Stimulated activated naive CD8-positive, alpha-beta T cell treated with anti-CD3 and anti-CD28 coated beads, Interleukin-15, amount 100 ng/mL, for 72 hours (primary cell): ENCODE results near the gene GJA10.
"Not testable (repeated sequence)": the region's sequence is repeated elsewhere in the genome, so short reads cannot be mapped to it uniquely, and the experiment has no call there.

Source experiments
- ATAC-seq: fragments of 150-1000 bp; cut with Tn5 transposase; 2 replicates; pipeline ENCODE4 v1.10.0; 2021; ENCODE audit warnings: mild to moderate bottlenecking, moderate library complexity
- DNase-seq, 2 donors: peaks; one replicate each; pipeline ENCODE4 v3.0.0; 2021 to 2022
- H3K27ac Mint-ChIP-seq, 2 donors: one replicate each; pipeline ENCODE4 v1.8.0; 2022; ENCODE audit warnings: mild to moderate bottlenecking in 2 of 2, mixed read lengths in 2 of 2, moderate library complexity in 2 of 2
- H3K27me3 Mint-ChIP-seq: one replicate; pipeline ENCODE4 v1.8.0; 2022; ENCODE audit warnings: mixed read lengths
- H3K4me1 Mint-ChIP-seq: one replicate; pipeline ENCODE4 v1.8.0; 2022; ENCODE audit warnings: mild to moderate bottlenecking, mixed read lengths
- H3K4me3 Mint-ChIP-seq, 2 donors: one replicate each; pipeline ENCODE4 v1.8.0; 2022; ENCODE audit warnings: mild to moderate bottlenecking in 2 of 2, mixed read lengths in 2 of 2, moderate library complexity in 1 of 2
- H3K9me3 Mint-ChIP-seq, 2 donors: one replicate each; pipeline ENCODE4 v1.8.0; 2022; ENCODE audit warnings: mixed read lengths in 2 of 2

Gene GJA10

DNA sequence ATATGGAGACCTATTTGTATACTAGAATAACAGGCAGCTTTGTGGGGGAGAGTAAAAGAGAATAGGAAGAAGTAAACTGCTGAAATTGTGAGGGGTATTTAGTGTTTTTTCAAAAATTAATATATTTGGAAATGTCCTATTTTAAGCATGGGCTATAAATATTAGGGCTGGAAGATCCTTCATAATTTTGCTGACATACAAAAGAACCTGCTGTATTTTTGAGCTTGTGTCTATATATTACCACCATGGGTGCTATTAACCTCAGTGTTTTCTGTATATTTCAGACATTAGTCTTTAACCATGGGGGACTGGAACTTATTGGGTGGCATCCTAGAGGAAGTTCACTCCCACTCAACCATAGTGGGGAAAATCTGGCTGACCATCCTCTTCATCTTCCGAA lies at the start of gene GJA10:
TSS of gene GJA10 (plus strand) at position 301 of the 400 bp plus-strand sequence. CDS start at position 301, 0 bp downstream.
- no peak for DNase-seq
- peak within 1 kb of the TSS in 1 of 2 donors; percentile 41 for H3K27ac Mint-ChIP-seq
- H3K9me3 Mint-ChIP-seq, result no peaks in the 10 kb centered on the region
- no peak within 1 kb of the TSS for H3K4me3 Mint-ChIP-seq
- peaks cover 60% of the 10 kb centered on the region for H3K27me3 Mint-ChIP-seq
- ATAC-seq, result no peak
- H3K4me1 Mint-ChIP-seq, result peaks cover 11% of the 10 kb centered on the region

DNA sequence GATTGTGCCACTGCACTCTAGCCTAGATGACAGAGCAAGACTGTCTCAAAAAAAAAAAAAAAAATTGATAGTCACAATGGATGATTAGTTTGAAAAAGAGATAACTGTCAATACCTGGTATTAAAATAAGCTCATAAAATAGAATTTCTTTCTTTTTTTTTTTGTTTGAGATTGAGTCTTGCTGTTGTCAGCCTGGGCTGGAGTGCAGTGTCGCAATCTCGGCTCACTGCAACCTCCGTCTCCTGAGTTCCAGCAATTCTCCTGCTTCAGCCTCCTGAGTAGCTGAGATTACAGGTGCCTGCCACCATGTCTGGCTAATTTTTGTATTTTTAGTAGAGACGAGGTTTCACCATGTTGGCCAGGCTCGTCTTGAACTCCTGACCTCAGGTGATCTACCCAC lies 46.8 kb upstream of the GJA10 start:
- not testable (repeated sequence) for DNase-seq, ATAC-seq, H3K9me3 Mint-ChIP-seq, H3K27ac Mint-ChIP-seq, H3K27me3 Mint-ChIP-seq, H3K4me3 Mint-ChIP-seq
- peaks cover 28% of the 10 kb centered on the region for H3K4me1 Mint-ChIP-seq

DNA sequence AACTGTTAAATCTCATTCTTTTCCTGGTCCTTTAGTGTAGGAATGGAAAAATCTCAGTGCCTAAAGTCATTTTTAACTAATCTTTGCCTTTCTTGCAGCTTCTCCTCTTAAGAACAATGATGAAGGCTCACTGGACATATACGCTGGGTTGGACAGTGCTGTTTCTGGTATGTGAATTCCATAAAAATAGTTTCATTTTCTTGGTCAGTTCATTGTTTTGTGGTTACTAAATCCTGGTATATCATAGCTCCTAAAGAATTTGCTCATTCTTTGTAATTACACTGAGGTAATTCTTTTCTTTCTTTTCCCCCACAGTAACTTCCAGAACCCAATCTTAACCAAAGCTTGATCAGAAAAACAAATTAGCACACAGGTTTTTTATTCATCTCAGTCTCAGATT lies 41.2 kb upstream of the GJA10 start:
- H3K4me1 Mint-ChIP-seq, result peaks cover 14% of the 10 kb centered on the region
- H3K4me3 Mint-ChIP-seq, result no peak overlapping the region
- peak overlapping the region in 1 of 2 donors; percentile 61 for H3K27ac Mint-ChIP-seq
- no peak for DNase-seq
- no peak for ATAC-seq
- H3K27me3 Mint-ChIP-seq, result no peaks in the 10 kb centered on the region
- H3K9me3 Mint-ChIP-seq, result no peaks in the 10 kb centered on the region

DNA sequence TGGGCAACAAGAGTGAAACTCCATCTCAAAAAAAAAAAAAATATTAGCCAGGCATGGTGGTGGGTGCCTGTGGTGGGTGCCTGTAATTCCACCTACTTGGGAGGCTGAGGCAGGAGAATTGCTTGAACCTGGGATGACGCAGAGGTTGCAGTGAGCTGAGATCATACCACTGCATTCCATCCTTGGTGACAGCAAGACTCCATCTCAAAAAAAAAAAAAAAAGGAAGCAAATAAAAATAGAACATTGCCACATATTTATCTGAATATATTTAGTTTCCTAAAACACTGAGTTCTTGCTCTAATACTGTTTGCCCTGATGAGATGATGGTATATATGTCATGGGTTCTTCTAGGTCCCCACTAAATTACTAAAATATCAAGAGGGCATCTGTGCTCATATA lies 36.2 kb upstream of the GJA10 start:
- DNase-seq (no peak), ATAC-seq (no peak)
- no peaks in the 10 kb centered on the region for H3K4me1 Mint-ChIP-seq
- H3K9me3 Mint-ChIP-seq, result peaks cover 7 to 11% of the 10 kb centered on the region in 2 donors
- no peak overlapping the region for H3K27ac Mint-ChIP-seq
- H3K4me3 Mint-ChIP-seq, result no peak overlapping the region
- no peaks in the 10 kb centered on the region for H3K27me3 Mint-ChIP-seq

DNA sequence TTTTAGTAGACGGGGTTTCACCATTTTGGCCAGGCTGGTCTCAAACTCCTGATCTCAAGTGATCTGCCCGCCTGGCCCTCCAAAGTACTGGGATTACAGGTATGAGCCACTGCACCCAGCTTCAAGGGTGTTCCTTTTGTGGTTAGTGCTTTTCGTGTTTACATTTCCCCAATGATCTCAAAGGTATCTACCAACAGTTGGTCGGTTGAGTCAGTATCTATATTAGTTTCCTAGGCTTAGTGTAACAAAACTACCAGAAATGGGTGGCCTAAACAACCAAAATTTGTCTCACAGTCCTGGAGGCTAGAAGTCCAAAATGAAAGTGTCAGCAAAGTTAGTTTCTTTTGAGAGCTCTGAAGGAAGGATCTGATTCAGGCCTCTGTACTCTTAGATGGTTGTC lies 34.5 kb upstream of the GJA10 start:
- Mint-ChIP-seq H3K4me3 (no peak overlapping the region), H3K4me1 (no peaks in the 10 kb centered on the region), H3K27me3 (no peaks in the 10 kb centered on the region), H3K9me3 (peaks cover 8 to 13% of the 10 kb centered on the region in 2 donors), H3K27ac (peak overlapping the region in 1 of 2 donors; percentile 35)
- ATAC-seq (peak; percentile 72), DNase-seq (peak in 1 of 2 donors; percentile 12)

DNA sequence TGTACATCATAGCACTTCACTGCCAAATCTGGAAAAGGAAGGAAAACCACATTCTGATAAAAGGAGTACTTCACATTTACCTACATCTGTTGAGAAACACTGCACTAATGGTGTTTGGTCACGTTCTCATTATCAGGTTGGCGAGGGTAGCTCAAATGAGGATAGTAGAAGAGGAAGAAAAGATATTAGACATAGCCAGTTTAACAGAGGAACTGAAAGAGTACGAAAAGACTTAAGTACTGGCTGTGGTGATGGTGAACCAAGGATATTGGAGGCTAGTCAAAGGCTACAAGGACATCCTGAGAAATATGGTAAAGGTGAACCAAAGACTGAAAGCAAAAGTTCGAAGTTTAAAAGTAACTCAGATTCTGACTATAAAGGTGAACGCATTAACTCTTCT lies 32.0 kb upstream of the GJA10 start:
- no peak overlapping the region for H3K4me3 Mint-ChIP-seq
- H3K4me1 Mint-ChIP-seq, result no peaks in the 10 kb centered on the region

DNA sequence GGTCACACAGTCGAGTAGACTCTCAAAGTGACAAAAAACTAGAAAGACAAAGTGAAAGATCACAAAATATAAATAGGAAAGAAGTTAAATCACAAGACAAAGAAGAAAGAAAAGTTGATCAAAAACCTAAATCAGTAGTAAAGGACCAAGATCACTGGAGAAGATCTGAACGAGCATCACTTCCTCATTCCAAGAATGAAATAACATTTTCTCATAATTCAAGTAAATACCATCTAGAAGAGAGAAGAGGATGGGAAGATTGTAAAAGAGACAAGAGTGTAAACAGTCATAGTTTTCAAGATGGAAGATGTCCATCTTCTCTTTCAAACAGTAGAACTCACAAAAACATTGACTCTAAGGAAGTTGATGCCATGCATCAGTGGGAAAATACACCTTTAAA lies 31.6 kb upstream of the GJA10 start:
- Mint-ChIP-seq H3K27me3 (no peaks in the 10 kb centered on the region), H3K9me3 (peaks cover 8 to 13% of the 10 kb centered on the region in 2 donors), H3K27ac (no peak overlapping the region), H3K4me3 (no peak overlapping the region), H3K4me1 (no peaks in the 10 kb centered on the region)
- DNase-seq, result no peak
- ATAC-seq, result no peak

More for the DNA sequence above, 32.0 kb upstream of the GJA10 start:
- Mint-ChIP-seq H3K27me3 (no peaks in the 10 kb centered on the region), H3K9me3 (peaks cover 8 to 13% of the 10 kb centered on the region in 2 donors), H3K27ac (peak overlapping the region; percentile 40 to 64)
- DNase-seq (no peak), ATAC-seq (no peak)

DNA sequence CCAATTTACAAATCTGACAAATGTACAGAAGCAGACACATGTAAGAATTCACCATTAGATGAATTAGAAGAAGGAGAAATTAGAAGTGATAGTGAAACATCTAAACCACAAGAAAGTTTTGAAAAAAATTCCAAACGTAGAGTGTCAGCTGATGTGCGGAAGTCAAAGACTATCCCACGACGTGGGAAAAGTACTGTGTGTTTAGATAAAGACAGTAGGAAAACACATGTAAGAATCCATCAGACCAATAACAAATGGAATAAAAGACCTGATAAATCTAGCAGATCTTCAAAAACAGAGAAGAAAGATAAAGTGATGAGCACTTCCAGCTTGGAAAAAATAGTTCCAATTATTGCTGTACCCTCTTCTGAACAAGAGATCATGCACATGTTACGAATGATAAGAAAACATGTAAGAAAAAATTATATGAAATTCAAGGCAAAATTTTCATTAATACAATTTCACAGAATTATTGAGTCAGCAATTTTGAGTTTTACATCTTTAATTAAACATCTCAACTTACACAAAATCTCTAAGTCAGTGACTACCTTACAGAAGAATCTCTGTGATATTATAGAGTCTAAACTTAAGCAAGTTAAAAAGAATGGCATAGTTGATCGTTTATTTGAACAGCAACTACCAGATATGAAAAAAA lies 28.1 kb upstream of the GJA10 start:
- no peak for ATAC-seq
- H3K4me1 Mint-ChIP-seq, result no peaks in the 10 kb centered on the region
- H3K4me3 Mint-ChIP-seq, result no peak overlapping the region

DNA sequence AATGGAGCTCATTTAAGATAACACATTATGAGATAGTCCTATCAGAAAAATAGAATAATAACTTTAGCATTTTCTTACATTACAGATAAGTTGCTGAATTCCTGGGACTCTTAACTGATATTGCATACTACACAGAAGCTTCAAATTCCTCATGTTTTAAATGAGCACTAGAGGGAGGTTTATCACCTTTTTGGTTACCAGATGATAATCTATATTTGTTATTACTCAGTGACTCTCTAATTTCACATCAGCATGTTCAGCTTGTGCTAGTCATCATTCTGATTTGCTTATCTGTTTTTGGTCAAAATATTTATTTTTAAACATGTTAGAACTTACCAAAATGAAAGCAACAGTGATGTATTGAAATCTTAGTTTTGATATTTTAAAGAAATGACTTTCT lies 20.5 kb upstream of the GJA10 start:
- Mint-ChIP-seq H3K9me3 (no peaks in the 10 kb centered on the region), H3K27ac (no peak overlapping the region), H3K4me1 (no peaks in the 10 kb centered on the region), H3K27me3 (no peaks in the 10 kb centered on the region), H3K4me3 (no peak overlapping the region)
- ATAC-seq, result no peak
- DNase-seq, result no peak

More for the DNA sequence above, 28.1 kb upstream of the GJA10 start:
- no peak for DNase-seq
- H3K9me3 Mint-ChIP-seq, result peaks cover 8 to 13% of the 10 kb centered on the region in 2 donors
- no peak overlapping the region for H3K27ac Mint-ChIP-seq
- H3K27me3 Mint-ChIP-seq, result no peaks in the 10 kb centered on the region

DNA sequence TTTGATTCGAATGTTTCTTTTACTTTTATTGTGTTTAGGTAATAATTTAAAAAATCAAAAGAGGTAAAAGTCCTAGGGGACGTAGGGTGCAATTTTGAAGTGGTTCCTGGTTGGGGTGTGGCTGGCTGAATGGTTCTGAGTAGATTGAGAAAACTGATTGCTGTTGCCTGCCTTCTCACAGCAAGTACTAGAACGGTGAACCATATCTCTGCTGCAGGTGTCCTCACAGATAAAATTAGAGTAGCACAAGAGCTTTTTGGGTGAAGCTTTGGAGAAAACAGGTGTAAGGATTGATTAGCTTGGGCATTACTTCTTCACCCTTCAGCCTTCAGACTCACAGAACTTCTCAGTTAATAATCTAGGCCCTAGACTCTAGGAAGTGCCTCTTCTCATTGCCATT lies 19.8 kb upstream of the GJA10 start:
- no peak overlapping the region for H3K4me3 Mint-ChIP-seq
- no peaks in the 10 kb centered on the region for H3K9me3 Mint-ChIP-seq
- ATAC-seq, result no peak
- no peaks in the 10 kb centered on the region for H3K4me1 Mint-ChIP-seq
- no peak overlapping the region for H3K27ac Mint-ChIP-seq
- no peaks in the 10 kb centered on the region for H3K27me3 Mint-ChIP-seq
- DNase-seq, result no peak

DNA sequence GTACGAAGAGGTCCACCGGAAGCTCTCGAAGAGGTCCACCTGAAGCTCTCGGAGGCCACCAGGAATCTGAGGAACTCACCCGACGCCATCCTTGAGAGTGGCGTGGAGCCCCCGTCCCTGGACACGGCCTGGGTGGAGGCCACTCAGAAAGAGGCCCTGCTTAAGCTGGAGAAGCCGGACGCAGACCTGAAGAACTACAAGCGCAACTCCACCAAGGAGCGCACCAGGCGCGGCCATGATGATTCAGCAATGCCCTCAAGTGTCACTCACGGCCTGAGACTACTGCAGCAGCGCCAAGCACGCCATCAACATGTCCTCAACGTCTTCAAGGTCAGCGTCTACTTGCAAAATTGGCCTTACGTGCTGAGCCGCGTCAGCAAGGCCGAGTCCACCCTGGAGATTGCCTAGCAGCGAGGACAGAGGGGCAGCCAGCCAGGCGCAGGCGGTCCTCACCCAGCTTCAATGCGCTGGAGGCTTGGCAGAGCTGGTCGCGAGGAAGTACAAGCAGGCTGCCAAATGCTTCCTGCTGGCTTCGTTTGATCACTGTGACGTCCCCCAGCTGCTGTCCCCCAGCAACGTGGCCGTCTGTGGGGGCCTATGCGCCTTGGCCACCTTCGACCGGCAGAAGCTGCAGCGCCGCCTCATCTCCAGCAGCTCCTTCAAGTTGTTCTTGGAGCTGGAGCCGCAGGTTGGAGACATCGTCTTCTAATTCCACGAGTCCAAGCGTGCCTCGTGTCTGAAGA lies 7.7 kb upstream of the GJA10 start:
- H3K27ac Mint-ChIP-seq, result no peak overlapping the region

DNA sequence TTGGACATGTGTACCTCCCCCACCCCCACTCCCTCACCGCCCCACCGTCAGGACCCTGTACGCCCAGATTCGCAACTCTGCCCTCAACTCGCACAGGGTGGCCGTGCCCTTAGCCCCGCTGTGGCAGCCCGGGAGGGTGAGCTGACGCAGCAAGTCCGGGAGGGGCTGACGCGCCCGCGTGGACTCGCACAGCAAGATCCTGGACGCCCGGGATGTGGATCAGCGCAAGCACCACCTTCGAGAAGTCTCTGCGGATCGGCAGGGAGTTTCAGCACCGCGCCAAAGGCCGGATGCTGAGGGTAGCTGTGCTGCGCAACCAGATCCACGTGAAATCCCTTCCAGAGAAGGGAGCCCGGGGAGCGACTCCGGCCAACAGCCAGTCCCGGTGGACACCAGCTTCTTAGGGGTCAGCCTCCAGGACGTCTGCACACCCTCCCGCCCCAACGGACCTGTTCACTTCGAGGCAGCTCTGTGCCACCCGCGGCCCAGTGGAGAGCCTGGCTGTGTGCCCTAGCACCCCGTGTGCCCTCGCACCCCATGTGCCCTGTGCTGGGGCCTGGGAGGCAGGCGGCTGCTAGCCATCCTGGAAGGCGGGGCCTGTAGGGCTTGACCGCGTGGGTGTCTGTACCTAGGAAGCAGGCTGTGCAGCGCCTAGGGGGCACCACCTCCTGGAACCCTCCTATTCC lies 6.7 kb upstream of the GJA10 start:
- H3K27me3 Mint-ChIP-seq, result peaks cover 24% of the 10 kb centered on the region
- H3K9me3 Mint-ChIP-seq, result no peaks in the 10 kb centered on the region
- H3K27ac Mint-ChIP-seq, result no peak overlapping the region
- ATAC-seq (peak; percentile 70), DNase-seq (peak in 1 of 2 donors; percentile 10)
- H3K4me3 Mint-ChIP-seq, result no peak overlapping the region
- peaks cover 19% of the 10 kb centered on the region for H3K4me1 Mint-ChIP-seq

More for the DNA sequence above, 7.7 kb upstream of the GJA10 start:
- no peaks in the 10 kb centered on the region for H3K9me3 Mint-ChIP-seq
- DNase-seq (no peak), ATAC-seq (no peak)
- peaks cover 15% of the 10 kb centered on the region for H3K4me1 Mint-ChIP-seq
- peaks cover 16% of the 10 kb centered on the region for H3K27me3 Mint-ChIP-seq
- H3K4me3 Mint-ChIP-seq, result no peak overlapping the region

DNA sequence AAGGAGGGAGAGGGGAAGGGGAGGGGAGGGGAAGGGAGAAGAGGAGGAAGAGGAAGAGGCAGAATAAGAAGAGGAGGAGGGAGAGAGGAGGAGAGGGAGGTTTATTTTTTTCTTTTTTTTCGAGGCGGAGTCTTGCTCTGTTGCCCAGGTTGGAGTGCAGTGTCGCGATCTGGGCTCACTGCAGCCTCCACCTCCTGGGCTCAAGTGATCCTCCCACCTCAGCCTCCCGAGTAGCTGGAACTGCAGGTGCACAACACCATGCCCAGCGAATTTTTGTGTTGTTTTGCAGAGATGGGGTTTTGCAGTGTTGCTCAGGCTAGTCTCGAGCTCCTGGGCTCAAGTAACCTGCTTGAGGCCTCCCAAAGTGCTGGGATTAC lies 6.1 kb upstream of the GJA10 start:
- DNase-seq, result no peak

DNA sequence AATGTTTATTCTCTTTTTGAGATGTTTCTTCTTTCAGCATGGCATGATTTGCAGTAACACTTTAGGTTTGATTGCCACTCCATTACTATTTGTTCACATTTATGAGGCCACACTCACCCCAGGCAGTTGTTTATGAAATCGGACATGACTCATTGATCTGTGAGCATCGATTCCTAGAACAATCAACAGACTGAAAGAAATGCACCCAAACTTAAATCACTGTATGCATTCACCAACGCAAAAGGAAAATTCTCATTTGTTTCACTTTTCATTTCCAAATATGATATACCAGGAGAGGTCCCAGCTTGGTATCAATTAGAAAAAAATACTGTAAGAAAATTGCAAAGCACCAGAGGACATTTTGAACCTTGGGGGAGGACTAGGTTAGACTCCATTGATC lies 5.4 kb upstream of the GJA10 start:
- Mint-ChIP-seq H3K9me3 (no peaks in the 10 kb centered on the region), H3K27ac (no peak overlapping the region), H3K4me3 (no peak overlapping the region), H3K4me1 (peaks cover 19% of the 10 kb centered on the region), H3K27me3 (peaks cover 36% of the 10 kb centered on the region)
- peak; percentile 46 for ATAC-seq
- no peak for DNase-seq

More for the DNA sequence above, 6.1 kb upstream of the GJA10 start:
- H3K27me3 Mint-ChIP-seq, result peaks cover 29% of the 10 kb centered on the region
- no peaks in the 10 kb centered on the region for H3K9me3 Mint-ChIP-seq
- peaks cover 19% of the 10 kb centered on the region for H3K4me1 Mint-ChIP-seq
- ATAC-seq, result no peak
- H3K4me3 Mint-ChIP-seq, result no peak overlapping the region
- no peak overlapping the region for H3K27ac Mint-ChIP-seq

DNA sequence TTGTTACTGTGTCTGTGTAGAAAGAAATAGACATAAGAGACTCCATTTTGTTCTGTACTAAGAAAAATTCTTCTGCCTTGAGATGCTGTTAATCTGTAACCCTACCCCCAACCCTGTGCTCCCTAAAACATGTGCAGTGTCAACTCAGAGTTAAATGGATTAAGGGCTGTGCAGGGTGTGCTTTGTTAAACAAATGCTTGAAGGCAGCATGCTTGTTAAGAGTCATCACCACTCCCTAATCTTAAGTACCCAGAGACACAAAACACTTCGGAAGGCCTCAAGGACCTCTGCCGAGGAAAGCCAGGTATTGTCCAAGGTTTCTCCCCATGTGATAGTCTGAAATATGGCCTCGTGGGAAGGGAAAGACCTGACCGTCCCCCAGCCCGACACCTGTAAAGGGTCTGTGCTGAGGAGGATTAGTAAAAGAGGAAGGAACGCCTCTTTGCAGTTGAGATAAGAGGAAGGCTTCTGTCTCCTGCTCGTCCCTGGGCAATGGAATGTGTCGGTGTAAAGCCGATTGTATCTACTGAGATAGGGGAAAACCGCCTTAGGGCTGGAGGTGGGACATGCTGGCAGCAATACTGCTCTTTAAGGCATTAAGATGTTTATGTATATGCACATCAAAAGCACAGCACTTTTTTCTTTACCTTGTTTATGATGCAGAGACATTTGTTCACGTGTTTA lies 3.3 kb upstream of the GJA10 start:
- not testable (repeated sequence) for H3K4me3 Mint-ChIP-seq, DNase-seq, ATAC-seq, H3K9me3 Mint-ChIP-seq, H3K27ac Mint-ChIP-seq
- Mint-ChIP-seq H3K4me1 (peaks cover 19% of the 10 kb centered on the region), H3K27me3 (peaks cover 53% of the 10 kb centered on the region)
